Nephron (organoid): Measurements from ENCODE around the gene OOSP2.

Source experiments
- H3K27ac Mint-ChIP-seq, 3 experiments: 2 replicates each; pipeline ENCODE4 v1.8.0; 2020; ENCODE audit warnings: mixed read lengths in 3 of 3, mild to moderate bottlenecking in 2 of 3, moderate library complexity in 1 of 3
- H3K27me3 Mint-ChIP-seq: 2 replicates; pipeline ENCODE4 v1.8.0; 2021; ENCODE audit warnings: low read depth, mild to moderate bottlenecking, moderate library complexity, mixed read lengths
- H3K36me3 Mint-ChIP-seq: 2 replicates; pipeline ENCODE4 v1.8.0; 2020; ENCODE audit warnings: low read depth, mixed read lengths
- H3K4me1 Mint-ChIP-seq: 2 replicates; pipeline ENCODE4 v1.8.0; 2020; ENCODE audit warnings: mixed read lengths
- H3K4me3 Mint-ChIP-seq, 3 experiments: 2 replicates each; pipeline ENCODE4 v1.8.0; 2020; ENCODE audit warnings: mild to moderate bottlenecking in 3 of 3, mixed read lengths in 3 of 3, moderate library complexity in 2 of 3
- H3K9me3 Mint-ChIP-seq: 2 replicates; pipeline ENCODE4 v1.8.0; 2020; ENCODE audit warnings: mixed read lengths
- CTCF ChIP-seq, 3 experiments: fragments of 200-600 bp; sonication (generic); IDR thresholded peaks; one replicate each; pipeline ENCODE4 v1.5.0; 2021; ENCODE audit warnings: antibody characterized with exemption in 3 of 3; ENCODE audit not compliant: unreplicated experiment in 3 of 3

OOSP2 gene, protein sequence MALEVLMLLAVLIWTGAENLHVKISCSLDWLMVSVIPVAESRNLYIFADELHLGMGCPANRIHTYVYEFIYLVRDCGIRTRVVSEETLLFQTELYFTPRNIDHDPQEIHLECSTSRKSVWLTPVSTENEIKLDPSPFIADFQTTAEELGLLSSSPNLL

GRCh38 chr11:60040109-60040508 lies at the start of gene OOSP2:
TSS of gene OOSP2 (plus strand) at chr11:60040409. CDS start at chr11:60040460, 51 bp downstream.
- Mint-ChIP-seq H3K4me1 (no peaks in the 10 kb centered on the region), H3K4me3 (no peak within 1 kb of the TSS), H3K27ac (no peak within 1 kb of the TSS), H3K27me3 (no peaks in the 10 kb centered on the region), H3K9me3 (no peaks in the 10 kb centered on the region), H3K36me3 (no peaks in the 10 kb centered on the region)
- TF ChIP-seq CTCF (IDR thresholded peaks at IDR 0.05; ENCODE audit: unreplicated experiment in 3 of 3): no peak

DNA sequence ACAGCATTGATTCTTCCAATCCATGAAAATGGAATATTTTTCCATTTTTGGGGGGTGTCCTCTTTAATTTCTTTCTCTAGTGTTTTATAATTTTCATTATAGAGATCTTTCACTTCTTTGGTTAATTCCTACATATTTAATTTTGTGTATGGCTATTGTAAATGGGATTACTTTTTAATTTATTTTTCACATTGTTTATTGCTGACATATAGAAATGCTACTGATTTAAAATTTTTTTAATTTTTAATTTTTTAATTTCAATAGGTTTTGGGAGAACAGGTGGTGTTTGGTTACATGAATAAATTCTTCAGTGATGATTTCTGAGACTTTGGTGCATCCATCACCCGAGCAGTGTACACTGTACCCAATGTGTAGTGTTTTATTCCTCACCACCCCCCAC lies 49.8 kb upstream of the OOSP2 start:
- Mint-ChIP-seq H3K4me1 (no peaks in the 10 kb centered on the region), H3K36me3 (no peaks in the 10 kb centered on the region), H3K4me3 (no peak overlapping the region), H3K27ac (no peak overlapping the region), H3K9me3 (peaks cover 17% of the 10 kb centered on the region), H3K27me3 (no peaks in the 10 kb centered on the region)
- no peak for TF ChIP-seq CTCF (IDR thresholded peaks at IDR 0.05; ENCODE audit: unreplicated experiment in 3 of 3)

- no peaks in the 10 kb centered on the region for H3K36me3 Mint-ChIP-seq
- no peak overlapping the region for H3K27ac Mint-ChIP-seq
- H3K4me3 Mint-ChIP-seq: no peak overlapping the region
- peaks cover 17% of the 10 kb centered on the region for H3K9me3 Mint-ChIP-seq
- no peak for TF ChIP-seq CTCF (IDR thresholded peaks at IDR 0.05; ENCODE audit: unreplicated experiment in 3 of 3)
- no peaks in the 10 kb centered on the region for H3K4me1 Mint-ChIP-seq
- no peaks in the 10 kb centered on the region for H3K27me3 Mint-ChIP-seq
Observed at GRCh38 chr11:59992425-59992824, 47.8 kb upstream of the OOSP2 start.

- TF ChIP-seq CTCF (IDR thresholded peaks at IDR 0.05; ENCODE audit: unreplicated experiment in 3 of 3): no peak
- no peak overlapping the region for H3K4me3 Mint-ChIP-seq
- H3K4me1 Mint-ChIP-seq: no peaks in the 10 kb centered on the region
- no peaks in the 10 kb centered on the region for H3K27me3 Mint-ChIP-seq
- no peaks in the 10 kb centered on the region for H3K9me3 Mint-ChIP-seq
- H3K27ac Mint-ChIP-seq: no peak overlapping the region
- H3K36me3 Mint-ChIP-seq: no peaks in the 10 kb centered on the region
Observed at GRCh38 chr11:59997800-59998199, 42.4 kb upstream of the OOSP2 start.

- no peaks in the 10 kb centered on the region for H3K36me3 Mint-ChIP-seq
- no peak for TF ChIP-seq CTCF (IDR thresholded peaks at IDR 0.05; ENCODE audit: unreplicated experiment in 3 of 3)
- no peak overlapping the region for H3K4me3 Mint-ChIP-seq
- H3K9me3 Mint-ChIP-seq: no peaks in the 10 kb centered on the region
- no peaks in the 10 kb centered on the region for H3K27me3 Mint-ChIP-seq
- no peak overlapping the region for H3K27ac Mint-ChIP-seq
- H3K4me1 Mint-ChIP-seq: no peaks in the 10 kb centered on the region
Observed at GRCh38 chr11:59999691-60000090, 40.5 kb upstream of the OOSP2 start.

GRCh38 chr11:60003729-60004128 lies 36.5 kb upstream of the OOSP2 start:
- no peak for TF ChIP-seq CTCF (IDR thresholded peaks at IDR 0.05; ENCODE audit: unreplicated experiment in 3 of 3)
- no peak overlapping the region for H3K27ac Mint-ChIP-seq
- H3K4me3 Mint-ChIP-seq: no peak overlapping the region
- H3K36me3 Mint-ChIP-seq: no peaks in the 10 kb centered on the region
- no peaks in the 10 kb centered on the region for H3K4me1 Mint-ChIP-seq
- no peaks in the 10 kb centered on the region for H3K27me3 Mint-ChIP-seq
- H3K9me3 Mint-ChIP-seq: no peaks in the 10 kb centered on the region
